H1 (cell line): Measurements from ENCODE around the gene ENKD1. TPM values are rescaled to one million over a fixed set of nuclear protein-coding genes. Genes with fewer than 3 reads are reported as not detected.

Source experiments
- CTCF ChIA-PET: fragments of 300-600 bp; sonication (Branson Sonifier 250); formaldehyde crosslinking; loops from one replicate; lab custom pipeline; 2021; ENCODE audit not compliant: partially characterized antibody; lab: Charles Lee
- POLR2A ChIA-PET: fragments of 300-600 bp; sonication (Branson Sonifier 250); formaldehyde crosslinking; loops from one replicate; lab custom pipeline; 2021; ENCODE audit warnings: inconsistent platforms; ENCODE audit not compliant: partially characterized antibody; lab: Charles Lee
- DNase-seq, 2 experiments: peaks; one replicate each; pipeline versions ENCODE4 v3.0.0 to v3.0.0-alpha.2; 2010 to 2022; ENCODE audit warnings: low spot score in 2 of 2, low read depth in 1 of 2, mixed read lengths in 1 of 2
- FAIRE-seq: peaks from 2 replicates; lab custom pipeline; 2011; peaks lifted over from hg19 to GRCh38; lab: Jason Lieb, UNC
- H2AFZ ChIP-seq: 2 replicates; pipeline ENCODE4 v1.8.1; 2012; ENCODE audit warnings: low read length, inconsistent platforms
- H2AK5ac ChIP-seq: 2 replicates; pipeline ENCODE4 v1.6.1; 2013; ENCODE audit warnings: low read depth, low read length
- H2BK120ac ChIP-seq: replicated peaks from 2 replicates; pipeline ENCODE3; 2013; ENCODE audit warnings: low read depth, low read length, inconsistent platforms
- H2BK12ac ChIP-seq: 2 replicates; pipeline ENCODE4 v1.6.1; 2013; ENCODE audit warnings: low read depth, low read length
- H2BK15ac ChIP-seq: 2 replicates; pipeline ENCODE4 v1.6.1; 2013; ENCODE audit warnings: low read length
- H2BK20ac ChIP-seq: 2 replicates; pipeline ENCODE4 v1.6.1; 2013; ENCODE audit warnings: low read length
- H2BK5ac ChIP-seq: 2 replicates; pipeline ENCODE4 v1.6.1; 2013; ENCODE audit warnings: low read depth, low read length
- H3K14ac ChIP-seq: 2 replicates; pipeline ENCODE4 v1.6.1; 2013; ENCODE audit warnings: inconsistent platforms; ENCODE audit not compliant: insufficient read length
- H3K18ac ChIP-seq: 2 replicates; pipeline ENCODE4 v1.6.1; 2013; ENCODE audit warnings: low read length; ENCODE audit errors: extremely low read depth
- H3K23ac ChIP-seq: 2 replicates; pipeline ENCODE4 v1.6.1; 2013; ENCODE audit warnings: inconsistent platforms; ENCODE audit not compliant: insufficient read length
- H3K23me2 ChIP-seq: 2 replicates; pipeline ENCODE4 v1.6.1; 2013; ENCODE audit warnings: low read depth, low read length
- H3K27ac ChIP-seq: 2 replicates; pipeline ENCODE4 v1.6.1; 2011; ENCODE audit warnings: low read depth, low read length, inconsistent platforms
- H3K27me3 ChIP-seq, 4 experiments: replicated peaks in 1 of 4; 1 replicate in 1 of 4; 2 replicates in 3 of 4; pipeline versions ENCODE4 v1.6.1 to v1.8.1; 2011 to 2013; ENCODE audit warnings: low read length in 3 of 4, mild to moderate bottlenecking in 3 of 4, inconsistent platforms in 2 of 4, mixed read lengths in 2 of 4, moderate library complexity in 1 of 4; ENCODE audit not compliant: control insufficient read depth in 3 of 4, insufficient read depth in 3 of 4; ENCODE audit errors: extremely low read depth in 1 of 4
- H3K36me3 ChIP-seq, 4 experiments: 2 replicates each; pipeline versions ENCODE4 v1.6.1 to v1.8.1; 2011 to 2013; ENCODE audit warnings: mild to moderate bottlenecking in 4 of 4, low read length in 3 of 4, moderate library complexity in 2 of 4, control low read depth in 1 of 4, inconsistent platforms in 1 of 4; ENCODE audit not compliant: insufficient read depth in 4 of 4, control insufficient read depth in 2 of 4
- H3K4ac ChIP-seq: replicated peaks from 2 replicates; pipeline ENCODE3; 2013; ENCODE audit warnings: low read length, low read depth, mixed read lengths, inconsistent platforms; ENCODE audit not compliant: insufficient read length
- H3K4me1 ChIP-seq, 4 experiments: replicated peaks in 1 of 4; 1 replicate in 1 of 4; 2 replicates in 3 of 4; pipeline versions ENCODE4 v1.6.1 to v1.8.1; 2011 to 2013; ENCODE audit warnings: low read length in 3 of 4, inconsistent platforms in 2 of 4, mixed read lengths in 1 of 4; ENCODE audit not compliant: insufficient read depth in 4 of 4, control insufficient read depth in 3 of 4
- H3K4me2 ChIP-seq, 2 experiments: 2 replicates each; pipeline versions ENCODE4 v1.6.1 to v1.8.1; 2011 to 2013; ENCODE audit warnings: low read depth in 2 of 2, low read length in 2 of 2, control low read depth in 1 of 2, inconsistent platforms in 1 of 2, mild to moderate bottlenecking in 1 of 2; ENCODE audit not compliant: insufficient read depth in 1 of 2
- H3K4me3 ChIP-seq, 4 experiments: fragments of 200-600, 300-600 bp in 1 of 4; sonication (generic), shearing (Covaris generic), sonication (Bioruptor Twin) in 1 of 4; 2 replicates each; pipeline versions ENCODE4 v1.5.1 to v1.8.1; 2011 to 2016; ENCODE audit warnings: low read length in 4 of 4, low read depth in 3 of 4, control low read depth in 2 of 4, inconsistent platforms in 2 of 4, mild to moderate bottlenecking in 2 of 4, mixed read lengths in 1 of 4, moderate library complexity in 1 of 4; ENCODE audit not compliant: insufficient read depth in 2 of 4; ENCODE audit errors: extremely low read depth in 1 of 4
- H3K56ac ChIP-seq: replicated peaks from 2 replicates; pipeline ENCODE3; 2013; ENCODE audit warnings: low read depth, mild to moderate bottlenecking, mixed read lengths, low read length, inconsistent platforms; ENCODE audit not compliant: insufficient read length
- H3K79me1 ChIP-seq: 2 replicates; pipeline ENCODE4 v1.6.1; 2013; ENCODE audit warnings: low read depth, low read length, control low read depth
- H3K79me2 ChIP-seq, 2 experiments: 2 replicates each; pipeline versions ENCODE4 v1.6.1 to v1.8.1; 2012 to 2013; ENCODE audit warnings: low read length in 2 of 2, mild to moderate bottlenecking in 2 of 2, inconsistent platforms in 1 of 2; ENCODE audit not compliant: insufficient read depth in 2 of 2, control insufficient read depth in 1 of 2
- H3K9ac ChIP-seq, 4 experiments: replicated peaks in 1 of 4; 1 replicate in 1 of 4; 2 replicates in 3 of 4; pipeline versions ENCODE4 v1.6.1 to v1.8.1; 2011 to 2013; ENCODE audit warnings: low read depth in 3 of 4, low read length in 3 of 4, control low read depth in 2 of 4, mild to moderate bottlenecking in 2 of 4, moderate library complexity in 2 of 4, inconsistent platforms in 1 of 4; ENCODE audit errors: extremely low read depth in 1 of 4
- H3K9me3 ChIP-seq, 2 experiments: 2 replicates each; pipeline versions ENCODE4 v1.6.1 to v1.8.1; 2012 to 2013; ENCODE audit warnings: mild to moderate bottlenecking in 2 of 2, moderate library complexity in 2 of 2, control low read depth in 1 of 2, inconsistent platforms in 1 of 2, low read depth in 1 of 2, low read length in 1 of 2, mixed read lengths in 1 of 2; ENCODE audit not compliant: insufficient read depth in 2 of 2
- H4K20me1 ChIP-seq, 2 experiments: replicated peaks in 1 of 2; 2 replicates each; pipeline versions ENCODE3 to v1.8.1; 2011 to 2013; ENCODE audit warnings: inconsistent platforms in 2 of 2, low read length in 2 of 2, mild to moderate bottlenecking in 1 of 2; ENCODE audit not compliant: insufficient read depth in 2 of 2, control insufficient read depth in 1 of 2
- H4K5ac ChIP-seq: 2 replicates; pipeline ENCODE4 v1.6.1; 2013; ENCODE audit warnings: low read length, low read depth, mixed read lengths, inconsistent platforms; ENCODE audit not compliant: insufficient read length
- H4K8ac ChIP-seq: 2 replicates; pipeline ENCODE4 v1.8.0; 2013; ENCODE audit warnings: mild to moderate bottlenecking, moderate library complexity, low read length, inconsistent platforms; ENCODE audit not compliant: insufficient read depth; ENCODE audit errors: extremely low read depth
- H4K91ac ChIP-seq: replicated peaks from 2 replicates; pipeline ENCODE3; 2013; ENCODE audit warnings: low read length, mixed read lengths, inconsistent platforms; ENCODE audit not compliant: insufficient read length
- POLR2A ChIP-seq, 2 experiments: IDR thresholded peaks; 1 replicate in 1 of 2; 2 replicates in 1 of 2; pipeline ENCODE4 v1.6.1; 2011; ENCODE audit warnings: low read depth in 2 of 2, low read length in 2 of 2, mild to moderate bottlenecking in 2 of 2; ENCODE audit errors: control extremely low read depth in 1 of 2
- SIN3A ChIP-seq, 2 experiments: IDR thresholded peaks in 1 of 2; conservative IDR thresholded peaks in 1 of 2; 2 replicates each; pipeline ENCODE4 v1.6.1; 2011 to 2012; ENCODE audit warnings: low read length in 2 of 2, improper control_type of control experiment in 1 of 2, low read depth in 1 of 2, mild to moderate bottlenecking in 1 of 2
- TCF12 ChIP-seq: IDR thresholded peaks from 2 replicates; pipeline ENCODE4 v1.6.1; 2011; ENCODE audit warnings: low read depth, mild to moderate bottlenecking, low read length
- WGBS, 2 experiments: shearing (Covaris generic) in 1 of 2; methylation state at CpG; one replicate each; pipeline versions ENCODE4 v1.1.6 to v1.1.7; 2013 to 2015; ENCODE audit warnings: low lambda C conversion rate in 2 of 2, mixed read lengths in 2 of 2, inconsistent platforms in 1 of 2, low coverage in 1 of 2, missing lambda C conversion rate in 1 of 2; ENCODE audit not compliant: insufficient replicate concordance in 2 of 2, insufficient coverage in 1 of 2, insufficient read length in 1 of 2; ENCODE audit errors: extremely low coverage in 1 of 2, missing lambda C conversion rate in 1 of 2; 5-methylcytosine and 5-hydroxymethylcytosine counted together
- polyA plus RNA-seq, 7 experiments: library from polyadenylated mRNA; depleted of rRNA in 3 of 7; stranded (reverse) in 5 of 7; unstranded in 2 of 7; fragments of >200 nt in 5 of 7; fragments of 200-250 nt in 2 of 7; gene quantifications; 1 replicate in 5 of 7; 2 replicates in 1 of 7; 4 replicates in 1 of 7; pipeline versions ENCODE4 v1.2.1 to v1.2.3, GENCODE V29; 2011 to 2013; ENCODE audit warnings: missing spikeins in 2 of 7, mixed read lengths in 2 of 7
- total RNA-seq: library from RNA; stranded (reverse); fragmentation: NEBNext Ultra II Directional; extraction: Animal tissue kit (Norgen Biotek cat#: 25700); gene quantifications from 2 replicates; pipeline ENCODE4 v1.2.1, GENCODE V29; 2021

Gene ENKD1
- total and polyA plus RNA-seq, 2 of the 8 experiments (the other 6 are each of a cell fraction or from before 2014, with no cell fraction given), result 12.9 to 16.1 TPM

DNA sequence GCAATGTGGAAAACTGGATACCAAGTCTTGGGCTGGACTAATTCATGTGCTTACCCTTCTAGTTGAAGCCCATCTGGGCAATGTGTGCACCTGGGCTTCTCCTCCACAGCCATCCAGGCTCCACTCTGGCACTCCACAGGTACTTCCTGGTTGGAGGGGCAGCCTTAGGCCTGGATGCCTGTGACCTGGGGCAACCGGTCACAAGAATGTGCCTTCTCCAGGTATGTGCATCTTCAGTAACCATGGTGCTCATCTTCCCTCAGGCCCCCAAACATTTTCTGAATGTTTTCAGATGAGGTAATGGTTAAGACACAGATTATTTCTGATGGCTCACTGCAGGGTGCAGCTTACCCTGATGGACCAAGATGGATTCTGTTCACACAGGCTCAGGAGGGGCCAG, 11.2 kb upstream of the ENKD1 start:
- Histone ChIP-seq H4K20me1 (peaks cover 0 to 5% of the 10 kb centered on the region in 2 experiments), H2BK15ac (no peak overlapping the region), H3K27ac (no peak overlapping the region), H3K56ac (no peak overlapping the region), H3K9ac (no peak overlapping the region), H3K23me2 (no peaks in the 10 kb centered on the region), H4K91ac (no peak overlapping the region), H3K79me1 (no peaks in the 10 kb centered on the region; the same call in none of the 2 replicates), H2BK12ac (no peak overlapping the region), H3K18ac (no peak overlapping the region), H4K5ac (no peak overlapping the region), H2BK5ac (no peak overlapping the region), H3K79me2 (no peaks in the 10 kb centered on the region), H3K36me3 (peaks cover 0 to 3% (median 0%) of the 10 kb centered on the region in 4 experiments; a peak in 2 of 8 replicates), H3K23ac (no peak overlapping the region), H3K4me2 (no peak overlapping the region), H2BK120ac (no peak overlapping the region), H3K4me3 (no peak overlapping the region), H4K8ac (no peak overlapping the region), H3K14ac (no peak overlapping the region), H3K4ac (no peak overlapping the region), H3K27me3 (no peaks in the 10 kb centered on the region), H3K9me3 (no peaks in the 10 kb centered on the region), H3K4me1 (no peaks in the 10 kb centered on the region), H2BK20ac (no peak overlapping the region), H2AFZ (no peak overlapping the region), H2AK5ac (no peak overlapping the region)
- DNase-seq, result no peak
- POLR2A ChIA-PET, result interaction anchor here (0.6 kb wide), 2 partner anchors 11 to 18 kb away, joined by 3 to 4 read pairs; partner anchors contain the start of genes ACD, C16orf86 and ENKD1
- no peak for FAIRE-seq
- 64% methylated on average over 1 of the region's 1 CpG; no CpG with 5 or more reads in 1 of the 2 experiments for WGBS, 2 experiments
- TF ChIP-seq SIN3A (conservative IDR thresholded peaks at IDR 0.05 in 1 of 2, IDR thresholded peaks at IDR 0.05 in 1 of 2; ENCODE audit: low read depth in 1 of 2, low read length in 2 of 2), result no peak
- no peak for TF ChIP-seq TCF12
- TF ChIP-seq POLR2A (IDR thresholded peaks at IDR 0.05; ENCODE audit: control extremely low read depth in 1 of 2, low read depth in 2 of 2, low read length in 2 of 2), result peak in 1 of 2 experiments; percentile 31; a peak in 1 of 3 replicates
- CTCF ChIA-PET, result interaction anchor here (1.0 to 1.8 kb wide), 3 partner anchors 157 to 207 kb away, joined by 3 to 6 read pairs (median 3); partner anchors contain the start of gene NRN1L
